ENCODE measurements around the gene HOXC13.

The HOXC13 gene

DNA sequence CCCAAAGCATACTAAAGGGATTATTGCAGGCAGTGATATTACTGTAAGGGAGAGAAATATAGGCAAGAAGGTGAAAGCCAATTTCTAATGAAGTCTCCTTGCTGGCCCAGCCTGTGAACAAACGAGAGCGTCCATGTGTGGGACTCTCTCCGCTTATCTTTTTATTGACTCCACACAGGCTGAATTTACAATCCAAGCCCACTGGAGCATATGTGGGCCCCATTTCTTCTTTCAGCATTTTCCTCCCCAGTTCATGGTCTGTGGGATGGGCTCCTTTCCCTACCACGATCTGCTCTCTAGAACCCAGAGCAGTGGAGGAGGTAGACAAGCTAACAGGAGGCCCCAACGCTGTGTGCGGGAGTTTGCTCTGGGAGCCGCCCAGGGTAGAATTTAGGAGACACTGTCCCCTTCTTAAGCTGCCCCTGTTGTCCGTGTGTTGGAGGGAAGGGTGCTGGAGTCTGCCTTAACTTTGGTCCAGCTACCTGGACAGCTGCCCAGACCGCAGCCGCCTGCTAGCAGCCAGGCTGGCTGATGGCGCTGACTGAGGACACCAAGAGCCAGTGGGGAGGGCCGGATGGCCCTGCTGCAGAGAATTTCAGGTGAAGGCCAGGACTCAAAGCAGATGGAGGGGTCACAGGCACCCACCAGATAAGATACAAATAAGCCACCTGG lies 31.1 kb downstream of the HOXC13 start:
- DNase-seq (ENCODE audit: low read depth in 1 of 2, low spot score in 1 of 2), result no peak

DNA sequence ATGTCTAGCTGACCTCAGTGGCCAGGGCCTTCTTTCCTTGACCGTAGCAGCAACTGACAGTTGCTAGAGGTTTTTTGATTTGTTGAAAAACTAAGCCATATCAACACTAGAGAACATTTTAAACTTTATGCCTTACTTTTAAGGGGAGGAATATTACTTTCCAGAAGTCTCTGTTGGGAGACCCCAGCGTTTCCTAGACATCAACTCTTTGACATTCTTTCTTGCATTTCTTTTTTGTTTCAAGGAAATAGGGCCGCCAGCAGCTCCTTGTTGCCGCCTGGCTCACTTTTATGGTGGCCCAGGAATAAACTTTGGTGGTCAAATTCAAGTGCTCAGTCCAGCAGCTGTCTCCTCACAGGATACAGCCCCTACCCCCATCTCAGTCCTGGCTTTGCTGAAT lies 31.8 kb downstream of the HOXC13 start:
- DNase-seq (ENCODE audit: low read depth in 1 of 2, low spot score in 1 of 2), result no peak

DNA sequence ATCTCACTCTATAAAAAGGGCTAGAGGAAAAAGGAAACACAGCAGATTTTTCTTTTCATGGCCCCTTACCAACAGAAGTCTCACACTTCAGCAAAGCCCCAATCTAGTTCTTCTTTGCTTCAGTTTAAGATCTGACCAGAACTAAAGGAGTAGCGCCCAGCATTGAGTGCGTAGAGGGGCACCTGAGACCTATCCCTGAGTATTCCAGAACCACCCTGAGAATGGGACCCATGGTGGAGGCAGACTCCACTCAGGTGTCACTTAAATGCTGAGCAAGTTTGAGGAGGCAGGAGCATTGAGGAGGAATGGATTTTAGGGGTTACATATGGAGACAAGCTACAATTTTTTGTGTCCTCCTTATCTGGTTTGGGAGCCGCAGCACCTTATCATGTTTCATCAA lies 32.5 kb downstream of the HOXC13 start:
- DNase-seq (ENCODE audit: low read depth in 1 of 2, low spot score in 1 of 2), result no peak

DNA sequence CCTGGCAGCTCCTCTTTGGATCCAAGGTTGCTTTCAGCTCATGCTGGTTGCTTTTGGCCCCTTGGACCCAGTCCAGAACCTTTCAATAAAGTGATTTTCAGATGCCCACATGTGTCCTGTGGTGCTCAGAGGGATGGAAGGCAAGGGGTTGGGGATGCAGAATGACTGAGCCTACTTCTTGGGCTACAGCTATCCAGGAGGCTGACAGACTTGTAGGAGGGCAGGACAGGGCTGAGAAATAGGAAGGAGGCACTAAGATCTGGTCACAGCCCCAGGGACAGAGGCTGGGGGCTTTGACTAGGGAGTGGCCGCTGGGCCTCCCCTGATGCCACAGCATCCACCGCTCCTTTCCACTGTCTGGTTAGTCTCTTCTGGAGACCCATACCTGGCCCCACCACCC lies 33.1 kb downstream of the HOXC13 start:
- no peak for DNase-seq (ENCODE audit: low read depth in 1 of 2, low spot score in 1 of 2)

DNA sequence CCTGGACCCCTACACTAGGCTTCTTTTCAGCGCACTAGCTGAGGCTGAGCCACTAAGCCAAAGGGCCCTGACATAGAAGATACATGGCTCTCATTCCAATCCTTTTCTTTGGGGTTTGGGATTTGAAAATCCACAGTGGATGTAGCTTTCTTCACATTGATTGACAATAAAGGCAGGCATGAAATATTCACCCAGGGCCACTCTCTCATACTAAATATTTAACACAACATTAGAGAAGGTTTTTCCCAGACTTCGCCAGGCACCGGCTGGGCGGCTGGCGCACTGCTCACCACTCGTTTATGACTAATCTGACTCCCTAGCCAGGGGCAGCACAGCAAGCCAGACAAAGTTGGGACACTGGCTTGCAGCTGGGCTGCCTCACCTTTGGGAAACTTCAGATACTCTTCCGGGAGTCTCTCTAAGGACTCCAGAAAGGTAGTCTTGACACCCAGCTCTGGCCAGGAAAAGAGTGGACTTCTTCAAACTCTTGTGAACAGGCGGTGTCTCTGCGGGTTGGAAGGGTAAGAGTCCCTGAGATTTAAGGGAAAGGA lies 33.6 kb downstream of the HOXC13 start:
- DNase-seq (ENCODE audit: low read depth in 1 of 2, low spot score in 1 of 2), result no peak

DNA sequence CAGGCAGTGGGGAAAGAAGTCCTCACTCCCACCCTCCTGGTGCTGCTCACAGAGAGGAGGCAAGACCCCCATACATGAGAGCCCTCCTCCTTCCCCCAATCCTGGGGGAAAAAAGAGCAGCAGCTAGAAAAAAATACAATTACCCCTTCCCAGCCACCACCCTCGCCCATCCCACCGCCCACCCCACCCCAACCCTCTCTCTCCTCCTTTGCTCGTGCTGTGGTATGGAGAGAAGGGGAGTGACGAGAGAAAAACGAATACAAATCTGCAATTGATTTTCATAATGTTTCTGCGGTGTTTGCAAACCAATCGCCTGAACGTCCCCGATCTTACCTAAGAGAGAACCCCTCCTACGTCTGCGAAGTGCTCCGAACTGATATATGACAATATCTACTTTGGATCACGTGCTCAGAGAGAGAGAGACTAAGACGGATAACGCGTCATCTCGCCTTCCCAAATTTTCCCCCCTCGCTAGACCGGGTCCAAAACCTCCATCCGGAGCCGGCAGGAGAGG lies 34.1 kb downstream of the HOXC13 start, which contains the start of gene HOXC11:
HOXC11 (plus strand) TSS at position 405 of the 514 bp plus-strand sequence. CDS start 116 bp downstream, outside the sequence.
- DNase-seq (ENCODE audit: low read depth in 1 of 2, low spot score in 1 of 2), result no peak

DNA sequence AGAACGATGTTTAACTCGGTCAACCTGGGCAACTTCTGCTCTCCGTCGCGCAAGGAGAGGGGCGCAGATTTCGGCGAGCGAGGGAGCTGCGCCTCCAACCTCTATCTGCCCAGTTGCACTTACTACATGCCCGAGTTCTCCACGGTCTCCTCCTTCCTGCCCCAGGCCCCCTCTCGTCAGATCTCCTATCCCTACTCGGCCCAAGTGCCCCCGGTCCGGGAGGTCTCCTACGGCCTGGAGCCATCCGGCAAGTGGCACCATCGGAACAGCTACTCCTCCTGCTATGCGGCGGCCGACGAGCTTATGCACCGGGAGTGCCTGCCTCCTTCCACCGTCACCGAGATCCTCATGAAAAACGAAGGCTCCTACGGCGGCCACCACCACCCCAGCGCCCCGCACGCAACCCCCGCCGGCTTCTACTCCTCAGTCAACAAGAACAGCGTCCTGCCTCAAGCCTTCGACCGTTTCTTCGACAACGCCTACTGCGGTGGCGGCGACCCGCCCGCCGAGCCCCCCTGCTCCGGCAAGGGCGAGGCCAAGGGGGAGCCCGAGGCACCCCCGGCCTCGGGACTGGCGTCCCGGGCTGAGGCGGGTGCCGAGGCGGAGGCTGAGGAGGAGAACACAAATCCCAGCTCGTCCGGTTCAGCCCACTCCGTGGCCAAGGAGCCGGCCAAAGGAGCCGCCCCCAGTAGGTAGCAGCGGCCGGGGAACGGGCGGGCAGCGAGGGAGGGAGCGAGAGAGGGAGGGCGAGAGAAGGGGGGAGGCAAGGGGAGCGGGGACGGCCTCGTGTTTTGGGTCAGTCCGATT lies 34.8 kb downstream of the HOXC13 start:
- no peak for DNase-seq (ENCODE audit: low read depth in 1 of 2, low spot score in 1 of 2)

DNA sequence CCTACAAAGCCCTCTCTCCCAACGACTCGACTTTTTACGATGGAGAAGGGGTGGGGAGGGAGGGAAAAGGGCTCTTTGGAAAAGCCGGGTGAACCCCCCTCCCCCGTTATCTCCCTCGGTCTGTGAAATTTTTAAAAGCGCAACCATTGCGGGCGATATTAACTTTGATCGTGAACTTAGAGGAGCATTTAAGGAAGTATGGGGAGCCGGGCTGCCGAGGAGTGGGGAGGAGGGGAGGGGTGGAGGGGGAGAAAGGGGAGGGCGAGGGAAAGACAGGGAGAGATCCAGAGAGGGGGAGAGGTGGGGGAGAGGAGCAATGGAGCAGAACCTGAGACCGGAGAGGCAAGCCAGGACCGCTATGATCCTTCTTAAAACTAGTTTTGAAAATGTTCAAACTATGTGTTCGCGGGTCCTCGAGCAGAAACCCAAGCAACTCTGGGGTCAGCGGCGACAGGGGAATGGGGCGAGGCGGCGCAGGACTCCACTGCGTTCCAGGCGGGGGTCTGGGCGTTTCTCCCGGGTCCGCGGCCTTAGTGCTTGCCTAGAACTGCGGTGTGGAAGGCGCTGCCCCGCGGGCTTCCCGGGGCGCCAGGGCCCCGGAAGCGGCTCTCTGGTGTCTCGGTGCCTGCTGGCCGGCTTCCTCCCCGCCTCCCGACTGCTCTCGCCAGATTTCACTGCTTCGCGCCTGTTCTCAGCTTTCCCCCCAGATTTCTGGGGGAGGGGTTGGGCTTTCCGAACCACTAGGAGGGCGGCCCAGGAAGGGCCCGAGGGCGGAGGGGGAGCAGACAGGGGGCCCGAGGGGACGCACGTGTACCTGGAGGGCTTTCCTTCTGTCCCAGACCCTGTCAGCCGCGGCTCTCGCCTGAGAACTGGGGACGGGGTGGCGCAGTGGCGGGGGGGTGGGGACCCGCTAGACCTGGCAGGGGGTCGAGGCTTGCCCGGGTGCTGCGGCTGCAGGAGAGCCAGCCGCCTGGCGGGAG lies 35.7 kb downstream of the HOXC13 start, which contains the start of gene HOTAIR:
HOTAIR (minus strand) TSS at position 871 of the 980 bp plus-strand sequence.
- no peak for DNase-seq (ENCODE audit: low read depth in 1 of 2, low spot score in 1 of 2)

DNA sequence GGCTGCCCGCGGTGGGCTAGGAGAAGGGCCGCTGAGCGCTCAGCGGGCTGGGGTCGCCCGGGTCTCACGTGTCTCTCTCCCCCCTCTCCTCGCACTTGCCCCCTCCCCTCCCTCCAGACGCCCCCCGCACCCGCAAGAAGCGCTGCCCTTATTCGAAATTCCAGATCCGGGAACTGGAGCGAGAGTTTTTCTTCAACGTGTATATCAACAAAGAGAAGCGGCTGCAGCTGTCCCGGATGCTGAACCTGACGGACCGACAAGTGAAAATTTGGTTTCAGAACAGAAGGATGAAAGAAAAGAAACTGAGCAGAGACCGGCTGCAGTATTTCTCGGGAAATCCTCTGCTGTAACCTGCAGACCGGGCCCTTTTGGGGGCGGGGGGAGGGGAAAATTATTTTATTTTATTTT lies 36.4 kb downstream of the HOXC13 start:
- no peak for DNase-seq (ENCODE audit: low read depth in 1 of 2, low spot score in 1 of 2)

DNA sequence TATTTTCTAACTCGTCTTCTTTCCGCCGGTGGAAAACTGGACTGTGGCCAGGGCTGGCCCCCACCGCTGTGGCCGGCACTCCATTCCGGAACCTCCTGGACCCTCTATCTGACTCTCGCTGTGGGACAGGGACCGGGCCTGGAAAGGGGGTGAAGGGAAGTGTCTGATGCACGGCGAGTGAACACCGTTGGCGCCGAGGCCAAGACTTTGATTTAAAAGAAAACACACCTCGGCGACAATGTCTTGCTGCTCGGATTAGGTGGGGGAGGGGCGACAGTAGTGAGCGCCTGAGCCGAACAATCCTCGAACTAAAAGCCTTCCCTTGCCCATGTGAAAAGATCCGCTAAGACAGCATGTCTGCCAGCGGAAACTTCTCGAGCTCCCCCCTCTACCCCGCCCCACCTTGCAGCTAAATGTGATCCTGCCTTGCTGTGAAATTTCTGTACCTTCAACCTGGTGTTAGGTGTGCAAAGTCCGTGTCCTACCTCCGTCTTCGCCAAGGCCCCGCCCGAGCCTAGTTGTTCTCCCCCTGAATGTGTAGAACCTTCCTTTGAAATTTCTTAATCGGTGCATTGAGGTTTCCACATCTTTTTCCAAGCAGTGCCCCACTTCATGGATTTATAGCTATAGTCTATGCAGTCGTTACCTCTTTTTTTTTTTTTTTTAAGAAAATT lies 37.0 kb downstream of the HOXC13 start:
- no peak for DNase-seq (ENCODE audit: low read depth in 1 of 2, low spot score in 1 of 2)

DNA sequence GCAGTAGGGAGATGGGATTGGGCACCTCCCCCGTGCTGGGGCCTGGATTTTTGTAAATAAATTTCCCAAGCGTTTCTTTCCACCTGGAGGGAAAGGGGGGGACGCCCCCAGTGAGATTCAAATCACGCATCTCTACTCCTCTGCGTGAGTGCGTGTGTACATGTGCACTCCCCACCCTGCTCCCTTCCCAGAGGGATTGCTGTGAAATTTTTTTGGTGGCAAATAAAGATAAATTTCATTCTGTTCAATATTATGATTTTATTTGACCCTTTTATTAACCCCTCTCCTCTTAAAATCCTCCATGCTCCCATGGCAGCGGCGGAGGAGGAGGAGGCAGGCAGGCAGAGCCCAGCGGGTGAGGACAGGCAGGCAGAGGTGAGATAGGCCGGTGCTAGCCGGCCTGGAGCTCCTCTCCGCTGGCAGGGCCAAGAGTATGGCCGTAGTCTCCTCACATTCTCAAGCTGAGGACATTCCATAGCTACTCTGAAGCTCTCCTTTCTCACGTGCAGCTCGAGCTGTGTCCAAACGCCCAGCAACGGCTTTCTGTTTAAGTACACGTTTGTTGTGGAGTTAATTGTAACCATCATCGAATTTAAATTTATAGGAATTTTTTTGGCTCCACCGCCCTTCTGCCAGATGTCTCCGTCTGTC lies 37.7 kb downstream of the HOXC13 start:
- no peak for DNase-seq (ENCODE audit: low read depth in 1 of 2, low spot score in 1 of 2)

DNA sequence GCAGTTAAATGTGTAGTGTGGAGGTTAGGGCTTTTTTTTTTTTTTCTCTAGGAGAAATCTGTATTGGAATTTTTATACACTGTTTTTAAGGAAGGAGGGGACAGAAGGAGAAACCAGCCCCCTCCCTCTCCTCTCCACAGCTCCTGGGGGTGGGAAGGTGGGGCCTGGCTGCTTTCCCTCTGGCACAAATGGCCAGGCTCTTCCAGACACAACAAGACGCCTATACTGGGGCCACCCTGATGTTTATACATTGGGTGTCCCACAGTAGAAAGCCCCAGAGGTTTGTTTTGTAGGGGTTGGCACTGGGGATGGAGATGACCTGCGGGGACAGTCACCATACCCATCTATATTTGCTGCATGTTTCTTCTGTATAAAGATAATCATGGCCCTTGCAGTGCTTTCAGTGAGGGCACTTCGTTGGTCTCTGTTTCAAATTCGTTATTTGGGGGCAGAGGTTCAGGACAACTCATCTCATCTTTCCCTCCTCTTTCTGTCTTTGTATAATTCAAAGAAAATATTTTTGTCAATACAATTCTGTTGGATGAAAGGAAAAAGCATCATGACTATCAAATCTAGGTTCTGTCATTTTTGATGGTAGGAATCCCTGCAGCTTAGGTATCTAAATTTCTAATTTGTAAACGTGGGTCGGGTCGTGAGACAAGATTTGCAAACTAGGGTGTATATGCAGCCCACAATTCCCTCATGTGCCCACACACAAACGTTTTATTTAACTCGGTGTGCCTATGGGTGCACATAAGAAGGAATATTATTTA lies 38.4 kb downstream of the HOXC13 start:
- DNase-seq (ENCODE audit: low read depth in 1 of 2, low spot score in 1 of 2), result no peak

DNA sequence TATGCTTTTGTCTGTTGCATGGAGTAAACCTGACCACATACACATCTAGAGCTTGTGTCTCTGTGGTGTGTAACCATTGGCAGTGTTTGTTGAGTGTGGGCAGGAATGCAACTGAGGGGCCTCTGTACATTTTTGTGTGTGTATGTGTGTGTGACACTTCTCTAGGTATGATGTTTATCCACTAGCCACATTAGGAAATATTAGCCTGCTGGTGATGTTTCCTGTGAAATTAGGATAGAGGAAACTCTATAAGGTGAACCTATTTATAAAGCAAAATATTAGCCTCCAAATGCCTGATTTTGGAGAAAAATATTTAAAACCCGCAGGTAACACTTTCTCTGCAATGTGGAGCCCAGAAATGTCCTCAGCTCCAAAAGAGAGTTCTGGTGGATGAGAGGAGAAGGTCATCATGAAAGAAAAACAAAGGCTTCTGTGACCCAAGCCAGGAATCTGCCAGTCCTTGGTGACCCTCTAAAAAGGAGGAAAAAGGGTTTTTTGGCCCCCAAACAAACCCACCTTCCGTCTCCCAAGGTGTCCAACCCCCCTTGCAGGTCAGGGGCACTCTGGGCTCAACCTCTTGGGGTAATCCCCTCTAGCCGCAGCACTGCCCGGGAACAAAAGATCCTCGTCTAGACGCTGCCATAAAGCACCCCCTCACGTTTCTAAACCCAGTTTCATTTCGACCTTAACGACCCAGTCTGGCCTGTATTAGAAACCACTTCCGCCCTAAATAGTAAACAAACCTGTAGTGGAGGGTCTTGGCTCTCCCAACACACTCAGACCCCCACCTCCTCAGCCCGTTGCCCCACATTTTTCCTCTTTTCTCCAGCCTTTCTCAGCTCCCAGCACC lies 39.2 kb downstream of the HOXC13 start:
- no peak for DNase-seq (ENCODE audit: low read depth in 1 of 2, low spot score in 1 of 2)

DNA sequence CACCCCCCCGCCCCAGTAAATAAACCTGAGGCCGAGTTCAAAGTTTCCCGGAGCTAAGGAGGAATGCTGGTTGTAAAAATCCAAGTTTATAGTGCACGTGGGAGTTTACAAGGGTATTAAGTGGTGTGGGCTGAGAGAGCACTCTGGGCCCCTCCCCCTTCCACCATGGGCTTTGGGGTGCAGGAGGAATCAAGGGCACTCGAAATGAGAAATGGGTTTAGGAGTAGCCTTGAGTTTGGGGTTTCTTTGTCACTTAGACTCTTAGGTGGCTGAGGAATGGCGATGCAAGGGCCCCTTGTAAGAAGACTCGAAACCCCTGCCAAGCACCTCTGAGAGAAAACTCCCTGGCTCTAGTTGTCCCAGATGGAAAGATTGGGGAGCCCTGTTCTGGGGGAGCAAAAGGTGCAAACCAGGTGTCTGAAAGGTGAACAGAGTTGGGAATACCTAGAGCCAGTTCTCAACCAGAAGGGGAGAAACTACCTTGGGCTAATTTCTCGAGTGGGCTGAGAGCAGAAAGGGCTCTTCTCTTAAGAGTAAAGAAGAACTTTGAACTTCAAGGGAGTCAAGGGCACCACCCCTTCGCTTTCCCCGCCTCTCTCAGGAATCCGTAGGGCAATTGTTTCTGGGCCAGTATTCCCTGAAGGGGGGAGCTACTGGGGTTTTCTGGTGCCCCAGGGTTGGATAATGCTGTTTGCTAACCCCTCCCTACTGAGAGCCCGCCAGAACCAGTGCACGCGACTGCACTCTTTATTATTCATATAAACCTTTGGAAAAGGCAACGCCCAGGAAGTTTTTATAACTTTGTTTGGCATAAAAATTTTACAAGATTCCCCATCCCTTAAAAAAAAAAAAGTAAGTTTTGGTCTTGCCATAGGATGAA lies 40.1 kb downstream of the HOXC13 start:
- DNase-seq (ENCODE audit: low read depth in 1 of 2, low spot score in 1 of 2), result no peak

DNA sequence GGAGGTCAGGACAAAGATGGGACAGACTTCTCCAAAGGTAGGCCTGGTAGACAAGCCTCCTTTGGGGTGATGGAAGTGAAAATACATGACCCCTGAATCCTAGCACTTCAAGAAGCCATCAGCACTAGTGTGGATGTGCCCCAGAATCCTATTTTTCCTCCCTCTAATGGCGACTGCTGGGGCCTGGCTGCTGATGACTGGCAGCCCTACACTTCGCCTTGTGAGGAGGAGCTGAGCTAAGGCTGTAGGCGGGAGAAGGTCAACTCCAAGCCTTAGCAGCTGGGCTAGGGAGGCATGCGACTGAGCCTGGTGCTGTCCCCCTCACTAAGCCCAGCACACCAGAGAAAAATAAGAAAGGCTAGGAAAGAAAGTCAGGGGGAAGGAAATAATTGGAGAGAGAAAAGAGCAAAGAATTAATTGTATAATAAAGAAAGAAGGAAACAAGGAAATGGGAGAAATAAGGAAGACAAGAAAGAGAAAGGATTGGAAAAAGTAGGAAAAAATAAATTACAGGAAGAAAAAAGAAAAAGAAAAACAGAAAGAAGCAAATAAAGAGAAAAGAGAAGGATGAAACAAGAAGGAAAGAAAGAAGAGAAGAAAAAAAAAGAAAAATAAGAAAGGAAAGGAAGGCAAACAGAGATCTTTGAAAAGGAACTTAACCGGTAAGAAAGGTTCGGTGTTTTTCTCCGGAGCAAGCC lies 41.6 kb downstream of the HOXC13 start:
- DNase-seq (ENCODE audit: low read depth in 1 of 2, low spot score in 1 of 2), result no peak

DNA sequence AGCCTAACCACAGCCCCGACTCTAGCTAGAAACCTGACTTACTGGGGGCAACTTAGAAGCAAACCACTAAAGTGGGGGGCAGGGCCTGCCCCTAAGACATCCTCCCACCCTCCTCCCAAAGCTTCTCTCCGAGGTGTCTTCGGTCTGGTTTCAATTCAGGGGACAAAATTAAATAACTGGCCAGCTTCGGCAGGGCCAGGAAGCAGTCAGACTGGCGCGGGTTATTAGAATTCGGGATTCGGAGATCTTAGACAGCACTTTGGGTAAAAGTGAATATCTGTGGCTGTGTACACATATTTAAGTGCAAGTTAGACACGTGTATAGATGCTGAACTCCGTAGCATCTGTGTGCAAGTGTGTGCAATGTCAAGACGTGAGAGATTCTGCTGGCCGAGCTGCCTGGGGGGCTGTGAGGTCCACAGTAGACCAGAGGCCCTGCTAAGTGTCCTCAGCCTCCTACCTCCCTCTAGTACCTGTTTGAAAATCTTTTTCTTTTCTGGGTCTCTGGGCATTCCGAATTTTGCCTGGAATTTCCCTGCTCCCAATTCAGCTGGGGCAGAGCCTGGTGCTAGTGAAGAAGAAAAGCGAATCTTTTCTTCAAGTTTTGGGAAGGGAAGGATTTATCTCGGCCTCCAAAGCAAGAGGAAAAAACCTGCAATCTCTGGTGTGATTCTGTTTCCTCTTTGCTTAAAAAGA lies 42.3 kb downstream of the HOXC13 start:
- no peak for DNase-seq (ENCODE audit: low read depth in 1 of 2, low spot score in 1 of 2)
